Pons (tissue), 1 donor: ENCODE data around the gene PARL.
"Not testable (repeated sequence)": the region's sequence is repeated elsewhere in the genome, so short reads cannot be mapped to it uniquely, and the experiment has no call there.

Experiments used
- DNase-seq: peaks from one replicate; pipeline ENCODE4 v3.0.0-alpha.2; 2016; ENCODE audit warnings: low spot score

Gene PARL

DNA sequence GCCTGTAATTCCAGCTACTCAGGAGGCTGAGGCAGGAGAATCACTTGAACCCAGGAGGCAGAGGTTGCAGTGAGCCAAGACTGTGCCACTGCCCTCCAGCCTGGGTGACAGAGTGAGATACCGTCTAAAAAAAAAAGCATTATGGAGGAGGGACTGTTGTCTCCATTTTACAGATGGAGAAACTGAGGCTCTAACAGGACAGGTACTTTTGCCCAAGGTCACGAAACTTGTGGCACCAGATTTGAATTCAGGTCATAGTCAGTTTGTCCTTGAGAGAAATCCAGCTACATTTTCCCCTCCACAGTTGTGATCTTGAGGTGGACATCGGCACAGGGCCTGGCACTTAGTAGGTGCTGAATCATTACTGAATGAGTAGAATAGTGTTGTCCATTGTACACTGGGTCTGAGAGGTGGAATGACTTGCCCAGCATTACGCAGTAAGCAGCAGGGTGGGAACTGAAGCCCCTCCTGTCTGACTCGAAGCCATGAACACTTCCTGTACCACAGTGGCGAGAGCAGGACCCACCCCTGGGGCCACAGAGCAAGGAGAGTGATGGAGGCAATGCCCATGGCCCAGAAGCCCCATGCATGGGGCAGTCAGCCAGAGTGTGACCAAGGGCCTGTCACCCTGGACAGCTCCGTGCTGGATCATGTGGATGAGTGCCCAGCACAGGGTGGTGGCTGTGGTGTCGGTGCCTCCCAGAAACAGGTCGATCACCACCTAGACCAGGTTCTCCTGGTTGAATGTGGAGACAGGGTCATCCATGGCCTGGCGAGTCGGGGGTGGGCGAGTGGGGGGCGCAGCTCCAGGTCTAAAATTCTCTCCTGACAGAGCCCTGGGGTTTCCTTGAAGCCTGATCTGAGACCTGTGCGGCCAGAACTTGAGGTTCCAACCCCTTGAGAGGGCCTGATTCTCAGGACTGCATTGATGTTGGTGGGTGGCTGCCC, 20.4 kb upstream of the PARL start:
- no peak for DNase-seq

DNA sequence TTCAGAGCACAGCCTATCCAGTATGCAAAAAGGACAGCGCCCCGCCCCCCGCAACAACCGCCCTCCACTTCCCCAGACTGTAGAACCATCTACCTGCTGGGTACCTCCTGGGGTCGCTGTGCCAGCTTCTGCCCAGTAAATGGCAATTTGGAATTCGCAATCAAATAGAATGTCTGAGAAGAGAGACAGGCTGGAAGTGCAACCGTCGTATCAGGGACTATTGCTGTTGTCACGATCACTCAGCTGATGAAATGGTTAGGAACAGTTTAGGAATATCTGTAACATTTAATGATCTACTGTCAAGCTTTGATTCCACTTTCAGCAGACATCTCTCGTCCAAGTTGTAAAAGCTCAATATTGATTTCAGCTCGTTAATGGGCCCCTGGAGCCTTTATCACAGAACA, 13.3 kb upstream of the PARL start:
- DNase-seq: no peak

DNA sequence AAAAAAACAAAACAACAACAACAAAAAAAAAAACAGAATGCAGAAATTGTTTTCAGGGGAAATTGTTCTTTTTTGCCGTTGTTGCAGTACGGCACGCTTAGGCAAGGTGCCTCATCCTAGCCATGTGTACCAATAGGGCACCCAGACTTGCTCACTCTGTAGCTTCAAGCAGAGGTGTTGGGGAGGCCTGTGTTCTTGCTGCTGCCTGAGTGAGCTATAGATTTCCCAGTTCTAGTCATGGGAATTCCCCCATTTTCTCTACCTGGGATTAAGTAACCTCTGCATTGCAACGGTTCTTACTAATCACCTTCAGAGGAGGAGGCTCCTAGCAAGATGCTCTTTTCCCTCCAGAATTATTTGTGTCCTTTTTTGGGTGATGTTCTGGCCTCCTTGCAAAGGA, 12.9 kb upstream of the PARL start:
- no peak for DNase-seq

DNA sequence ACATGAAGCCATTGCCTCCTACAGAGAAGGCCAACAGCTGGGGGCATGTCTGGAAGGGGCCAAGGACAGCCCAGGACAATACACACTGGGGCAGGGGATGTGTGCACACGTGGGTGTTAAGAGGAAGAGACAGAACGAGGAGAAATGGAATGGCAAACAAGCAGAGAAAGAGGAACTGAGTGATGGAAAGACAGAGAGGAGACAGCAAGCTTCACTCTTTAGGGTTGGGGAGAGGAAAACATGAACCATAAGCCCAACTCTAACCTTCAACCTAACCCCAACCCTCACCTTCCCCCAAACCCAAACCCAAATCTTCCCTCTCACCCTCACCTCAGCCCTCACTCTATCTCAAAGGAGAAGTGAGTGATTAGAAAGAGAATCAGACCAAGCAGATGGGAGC, 11.9 kb upstream of the PARL start:
- no peak for DNase-seq

DNA sequence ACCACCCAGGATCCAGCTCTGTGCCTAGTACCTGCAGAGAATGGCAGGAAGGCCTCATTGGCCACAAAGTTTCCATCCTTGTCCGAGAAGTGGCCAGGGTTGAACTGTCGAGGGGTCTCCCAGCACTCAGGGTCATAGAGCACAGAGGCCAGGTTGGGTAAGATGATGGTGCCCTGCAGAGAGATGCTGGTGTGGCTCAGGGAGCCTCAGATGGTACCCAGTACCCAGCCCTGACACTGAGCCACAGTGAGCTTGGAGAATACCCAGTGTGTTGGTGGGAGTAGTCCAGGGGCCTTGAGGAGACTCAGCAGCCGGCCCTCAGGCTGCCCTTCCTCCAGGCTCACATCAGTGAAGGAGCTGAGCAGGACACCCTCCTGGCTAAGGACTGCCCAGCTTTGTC, 11.5 kb upstream of the PARL start:
- DNase-seq: no peak

DNA sequence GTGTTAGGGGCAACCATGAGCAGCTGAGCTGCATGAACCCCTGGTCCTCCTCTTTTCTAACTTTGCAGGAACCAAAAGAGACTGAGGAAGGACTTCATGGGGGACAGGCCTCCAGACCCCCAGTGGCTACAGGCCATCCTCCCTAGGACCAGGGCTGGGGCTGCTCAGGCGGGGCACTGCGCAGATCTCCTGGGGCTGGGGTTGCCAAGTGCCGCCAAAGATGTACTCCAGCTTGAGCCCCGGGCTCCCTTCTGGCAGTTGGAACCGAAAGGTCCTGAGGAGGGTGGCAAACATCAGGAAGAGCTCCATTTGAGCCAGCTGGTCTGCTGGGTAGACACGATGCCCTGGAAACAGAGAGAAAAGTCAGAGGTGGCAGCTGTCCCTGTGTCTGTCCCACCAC, 11.1 kb upstream of the PARL start:
- no peak for DNase-seq

DNA sequence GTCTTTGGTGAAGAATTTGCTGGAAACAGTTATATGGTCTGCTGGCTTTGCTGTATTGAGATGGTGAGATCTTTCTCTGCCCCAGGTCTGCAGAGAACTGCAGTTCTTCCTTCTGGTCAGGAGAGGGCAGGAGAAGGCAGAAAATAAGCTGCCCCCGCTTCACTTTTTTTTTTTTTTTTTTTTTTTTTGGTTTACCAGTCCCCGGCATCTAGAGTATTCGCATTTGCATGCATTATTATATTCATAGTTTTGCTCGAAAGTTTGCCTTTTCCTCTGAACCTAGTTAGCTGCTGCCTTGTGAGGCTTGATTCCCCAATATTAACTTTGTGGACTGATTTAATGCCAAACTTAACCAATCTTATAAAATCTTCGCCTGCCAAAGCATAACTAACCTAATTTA, 10.6 kb upstream of the PARL start:
- peak; percentile 40 for DNase-seq

DNA sequence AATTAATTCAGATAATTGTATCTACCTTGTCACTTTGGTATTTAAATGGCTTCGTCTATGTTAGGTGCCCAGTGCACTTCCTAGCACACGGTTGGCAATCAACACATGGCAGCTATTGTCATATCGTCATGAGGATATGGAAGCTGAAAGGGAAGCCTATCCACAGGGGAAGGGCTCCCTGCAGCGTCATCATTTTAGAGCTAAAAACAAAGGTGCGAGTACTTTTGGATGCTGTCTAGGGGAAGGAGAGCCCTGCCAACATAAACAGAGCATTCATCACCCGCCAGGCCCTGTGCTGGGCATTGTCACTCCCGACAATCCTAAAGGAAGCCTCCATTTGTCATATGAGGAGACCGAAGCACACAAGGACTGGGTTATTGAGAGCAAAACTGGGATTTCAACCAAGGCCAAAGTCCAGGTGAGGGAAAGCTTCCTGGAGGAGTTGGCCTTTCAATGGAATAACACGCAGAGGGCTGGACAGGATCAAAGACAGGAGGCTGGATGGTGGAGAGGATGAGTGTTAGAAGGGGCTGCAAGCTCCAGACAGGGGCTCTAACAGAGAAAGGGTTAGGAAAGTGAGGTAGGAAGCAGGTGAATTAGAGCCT, 8.0 kb upstream of the PARL start:
- no peak for DNase-seq

DNA sequence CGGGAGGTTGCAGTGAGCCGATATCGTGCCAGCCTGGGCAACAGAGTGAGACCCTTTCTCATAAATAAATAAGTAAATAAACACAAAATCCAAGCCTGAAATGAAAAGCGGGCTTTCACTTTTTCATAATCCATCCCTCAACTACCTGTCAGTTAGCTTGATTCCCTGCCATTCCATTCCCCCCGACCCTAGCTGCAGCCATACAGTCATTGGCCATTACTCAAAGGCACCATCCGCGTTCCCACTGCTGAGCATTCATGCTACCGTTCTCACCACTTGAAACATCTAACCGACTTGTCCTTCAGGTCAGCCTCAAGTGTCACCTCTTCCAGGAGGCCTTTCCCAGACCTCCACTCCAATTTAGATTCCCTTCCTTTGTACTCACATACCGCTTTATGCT, 1.1 kb upstream of the PARL start:
- DNase-seq: no peak

DNA sequence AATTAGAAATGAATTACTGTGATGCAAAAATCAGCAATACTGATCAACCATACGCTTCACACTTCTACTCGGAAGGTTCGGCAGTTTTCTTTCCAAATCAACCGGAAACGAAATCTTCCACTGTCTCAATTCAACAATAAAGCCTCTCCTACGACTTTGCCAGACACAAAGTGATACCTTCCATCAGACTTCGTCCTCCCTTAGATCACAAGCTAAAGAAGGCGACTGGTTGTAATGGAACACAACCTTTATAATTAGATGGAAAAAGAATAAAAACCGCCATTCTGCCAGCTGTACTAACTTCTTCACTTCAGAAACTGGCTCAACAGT, 618 bp downstream of the PARL start:
- no peak for DNase-seq

DNA sequence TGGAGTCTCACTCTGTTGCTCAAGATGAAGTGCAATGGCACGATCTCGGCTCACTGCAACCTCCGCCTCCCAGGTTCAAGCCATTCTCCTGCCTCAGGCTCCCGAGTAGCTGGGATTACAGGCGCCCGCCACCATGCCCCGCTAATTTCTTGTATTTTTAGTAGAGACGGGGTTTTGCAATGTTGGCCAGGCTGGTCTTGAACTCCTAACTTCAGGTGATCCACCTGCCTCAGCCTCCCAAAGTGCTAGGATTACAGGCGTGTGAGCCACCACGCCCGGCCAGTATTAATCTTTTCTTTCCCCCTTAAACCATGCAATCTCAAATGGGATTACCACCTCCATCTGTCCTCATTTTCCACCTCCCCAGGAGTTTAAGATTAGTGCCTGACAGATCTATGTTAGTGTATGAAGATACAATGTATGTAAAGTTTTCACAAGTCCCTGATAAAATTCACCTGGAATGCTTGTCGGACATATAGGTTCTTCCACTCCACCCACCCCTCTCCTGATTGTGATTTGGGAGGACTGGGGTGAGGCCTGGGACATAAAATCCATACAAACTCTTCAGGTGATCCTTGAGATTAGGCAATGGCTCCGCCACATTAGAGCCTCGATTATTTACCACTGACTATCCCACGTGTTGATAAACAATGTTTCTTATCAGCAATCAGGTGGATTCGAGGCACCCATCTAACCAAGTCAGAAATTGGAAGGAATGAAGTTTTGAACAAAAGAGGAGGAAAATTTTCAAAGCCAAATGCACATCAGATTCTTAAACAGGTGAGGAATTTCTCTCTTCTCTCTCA, 1.2 kb downstream of the PARL start:
- DNase-seq: no peak

DNA sequence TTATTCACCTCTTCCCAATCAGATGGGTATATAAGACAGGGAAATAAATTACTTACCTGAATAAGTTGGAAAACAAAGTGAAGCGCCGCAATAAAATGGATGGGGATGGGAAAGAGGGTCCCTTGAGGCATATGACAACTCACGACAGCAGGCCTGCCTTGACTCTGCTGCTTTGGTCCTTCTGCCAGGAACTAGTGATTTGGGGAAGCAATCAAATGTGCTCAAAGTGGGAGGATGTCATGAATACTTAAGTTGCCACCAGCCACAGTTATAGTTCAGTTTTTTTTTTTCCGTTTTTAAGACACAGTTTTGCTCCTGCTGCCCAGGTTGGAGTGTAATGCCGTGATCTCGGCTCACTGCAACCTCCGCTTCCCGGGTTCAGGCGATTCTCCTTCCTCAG, 4.6 kb downstream of the PARL start:
- no peak for DNase-seq

DNA sequence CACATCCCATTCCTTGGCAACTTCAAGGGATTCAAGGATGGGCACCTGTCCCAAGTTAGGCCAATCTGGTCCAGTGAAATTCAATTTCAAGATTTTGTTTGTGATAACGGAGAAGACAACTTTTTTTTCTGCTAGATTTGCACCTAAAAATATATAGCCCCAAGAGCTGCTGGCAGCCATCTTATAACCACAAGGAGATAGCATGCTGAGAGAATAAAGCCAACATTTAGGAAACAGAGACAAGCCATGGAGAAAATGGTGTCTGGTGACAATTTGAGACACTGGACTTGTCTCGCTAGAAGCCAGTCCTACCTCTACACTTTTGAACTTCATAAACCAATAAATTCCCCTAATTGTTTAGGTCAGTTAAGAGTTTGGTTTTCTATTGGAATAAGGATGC, 5.4 kb downstream of the PARL start:
- no peak for DNase-seq

DNA sequence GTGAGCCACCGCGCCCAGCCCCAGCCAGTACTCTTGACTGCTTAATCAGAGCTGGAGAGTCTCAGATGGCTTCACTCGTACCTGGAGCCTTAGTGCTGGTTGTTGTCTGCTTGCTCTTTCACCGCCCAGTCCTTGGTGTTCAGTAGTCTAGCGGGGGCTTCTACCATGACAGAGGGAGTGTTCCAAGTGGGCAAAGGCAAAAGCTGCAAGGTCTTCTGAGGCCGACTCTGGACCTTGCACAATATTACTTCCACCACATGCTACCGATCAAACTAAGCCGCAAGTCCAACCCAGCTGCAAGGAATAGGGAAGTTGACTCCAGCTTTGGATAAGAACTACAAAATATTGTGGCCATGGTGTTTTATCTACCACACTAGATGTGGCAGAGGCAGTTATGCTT, 6.6 kb downstream of the PARL start:
- DNase-seq: peak; percentile 68

DNA sequence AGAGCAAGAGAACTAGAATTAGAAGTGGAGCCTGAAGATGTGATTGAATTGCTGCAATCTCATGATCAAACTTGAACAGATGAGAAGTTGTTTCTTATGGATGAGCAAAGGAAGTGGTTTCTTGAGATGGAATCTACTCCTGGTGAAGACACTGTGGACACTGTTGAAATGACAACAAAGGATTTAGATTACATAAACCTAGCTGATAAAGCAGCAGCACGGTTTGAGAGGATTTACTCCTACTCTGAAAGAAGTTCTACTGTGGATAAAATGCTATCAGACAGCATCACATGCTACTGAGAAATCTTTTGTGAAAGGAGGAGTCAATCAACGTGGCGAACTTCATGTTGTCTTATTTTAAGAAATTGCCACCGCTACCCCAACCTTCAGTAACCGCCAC, 7.5 kb downstream of the PARL start:
- not testable (repeated sequence) for DNase-seq

DNA sequence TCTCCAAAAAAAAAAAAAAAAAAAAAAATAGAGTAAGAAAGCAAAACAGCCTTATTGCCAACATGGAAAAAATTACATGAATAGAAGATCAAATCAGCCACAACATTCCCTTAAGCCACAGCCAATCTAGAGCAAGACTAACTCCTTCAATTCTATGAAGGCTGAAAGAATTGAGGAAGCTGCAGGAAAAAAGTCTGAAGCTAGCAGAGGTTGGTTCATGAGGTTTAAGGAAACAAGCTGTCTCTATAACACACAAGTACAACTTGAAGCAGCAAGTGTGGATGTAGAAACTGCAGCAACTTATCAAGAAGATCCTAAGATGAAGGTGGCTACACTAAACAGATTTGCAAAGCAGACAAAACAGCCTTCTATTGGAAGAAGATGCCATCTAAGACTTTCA, 9.3 kb downstream of the PARL start:
- DNase-seq: no peak

DNA sequence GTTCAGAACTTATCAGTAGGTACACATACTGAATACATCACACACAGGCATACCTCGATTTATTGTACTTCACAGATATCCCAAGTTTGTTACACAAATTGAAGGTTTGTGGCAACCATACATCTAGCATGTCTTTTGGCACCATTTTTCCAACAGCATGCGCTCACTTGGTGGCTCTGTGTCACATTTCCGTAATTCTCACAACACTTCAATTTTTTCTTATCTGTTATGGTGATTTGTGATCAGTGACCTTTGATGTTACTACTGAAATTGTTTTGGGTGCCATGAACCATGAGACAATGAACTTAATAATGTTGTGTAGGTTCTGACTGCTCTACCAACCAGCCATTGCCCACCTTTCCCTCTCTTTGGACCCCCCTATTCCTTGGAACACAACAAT, 10.8 kb downstream of the PARL start:
- no peak for DNase-seq

DNA sequence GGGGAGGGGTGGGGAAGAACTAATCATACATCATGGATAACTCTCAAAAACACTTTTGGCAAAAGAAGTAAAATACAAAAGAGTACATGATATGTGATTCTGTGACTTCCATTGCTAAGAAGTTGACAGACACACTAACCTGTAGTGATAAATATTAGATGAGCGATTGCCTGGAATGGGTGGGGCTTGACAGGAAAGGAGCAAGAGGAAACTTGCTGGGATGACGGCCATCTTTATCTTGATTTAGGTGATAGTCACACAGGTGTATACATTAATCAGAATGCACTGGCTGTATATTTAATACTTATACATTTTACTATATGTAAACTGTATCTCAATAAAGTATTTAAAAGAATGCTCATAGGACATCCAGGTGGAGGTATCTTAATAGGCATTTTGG, 13.1 kb downstream of the PARL start:
- DNase-seq: no peak

DNA sequence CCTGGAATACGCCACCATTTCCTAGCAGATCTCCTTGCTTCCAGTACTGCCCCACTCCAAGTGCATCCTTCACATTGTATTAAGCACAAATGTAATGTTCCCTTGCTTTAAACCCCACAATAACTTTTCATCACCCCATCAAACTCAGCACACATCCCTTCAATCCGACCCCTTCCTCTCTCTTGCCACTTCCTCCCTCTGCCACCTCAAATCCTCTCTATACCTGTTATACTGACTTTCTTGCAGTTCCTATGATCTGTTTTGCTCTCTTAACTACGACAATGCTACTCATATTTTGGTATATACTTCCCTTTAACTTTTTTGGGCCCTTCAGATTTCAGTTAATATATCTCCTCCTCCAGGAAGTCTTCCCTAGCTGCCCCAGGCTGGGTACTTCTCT, 14.1 kb downstream of the PARL start:
- DNase-seq: no peak

DNA sequence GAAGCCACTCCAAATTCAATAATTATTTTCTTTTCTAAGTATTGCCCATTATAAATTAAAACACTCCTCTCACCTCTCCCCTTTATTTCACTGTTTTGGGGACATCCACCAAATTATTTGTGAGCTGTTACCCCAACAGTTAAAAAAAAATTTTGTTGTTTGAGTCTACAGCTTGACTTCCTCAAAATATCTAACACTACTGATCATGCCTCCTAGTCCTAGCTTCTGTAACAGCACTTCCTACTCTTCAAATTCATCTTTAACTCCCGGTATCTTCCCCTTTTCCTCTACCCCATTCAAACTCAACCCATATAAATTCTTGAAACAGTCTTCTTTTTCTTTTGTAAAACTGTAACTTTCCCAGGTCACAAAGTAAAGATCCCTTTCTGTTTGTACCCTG, 15.9 kb downstream of the PARL start:
- peak; percentile 48 for DNase-seq

DNA sequence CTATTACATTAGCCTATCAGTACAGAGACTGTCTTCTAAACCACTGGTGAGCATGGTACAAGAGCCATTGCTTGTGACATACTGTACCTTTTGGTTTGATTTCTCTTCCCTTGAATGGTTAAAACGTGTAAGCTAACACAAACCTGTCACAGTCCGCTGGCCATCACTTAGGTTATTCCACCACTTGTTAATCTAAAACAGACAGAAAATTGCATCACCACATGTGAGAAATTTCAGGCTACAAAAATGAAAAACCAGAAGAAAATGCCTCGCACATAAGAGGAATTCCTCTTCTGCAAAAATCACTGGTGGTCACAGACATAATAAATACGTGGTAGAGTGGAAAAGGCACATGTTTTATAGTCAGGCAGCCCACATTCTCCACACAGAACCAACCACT, 22.1 kb downstream of the PARL start:
- DNase-seq: no peak

DNA sequence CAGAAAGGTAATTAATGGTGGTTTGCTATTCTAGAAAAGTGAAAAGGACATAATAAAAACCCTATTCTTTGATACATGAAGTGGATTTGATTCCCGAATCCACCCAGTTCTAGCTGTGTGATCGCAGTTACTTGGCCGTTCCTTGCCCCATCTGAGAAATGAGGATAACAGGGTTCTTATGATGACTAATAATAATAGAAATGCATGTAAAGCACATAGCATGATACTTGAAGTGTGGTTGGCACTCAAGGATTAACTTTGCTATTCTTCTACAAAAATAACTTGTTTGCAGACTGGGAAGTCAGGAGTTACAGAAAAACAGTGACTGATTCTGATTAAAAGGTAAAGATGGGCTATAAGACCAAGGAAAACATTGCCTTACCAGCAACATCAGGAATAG, 26.8 kb downstream of the PARL start:
- DNase-seq: no peak
